K562 treated with DMSO at 1 percent for 4 hours (cell line): ENCODE measurements around the gene REV3L. TPM values are rescaled to one million over a fixed set of nuclear protein-coding genes. Genes with fewer than 3 reads are reported as not detected.

Source experiments
- total RNA-seq: library from RNA; unstranded; fragments of 300-600 nt; gene quantifications from 2 replicates; pipeline ENCODE4 v1.2.3, GENCODE V29; 2022; ENCODE audit not compliant: insufficient read depth

The REV3L gene
- total RNA-seq = 4.9 and 5.7 TPM in 2 replicates

GRCh38 chr6:111482959-111483735 lies at the start of gene REV3L:
TSS of gene REV3L (minus strand) at chr6:111483218. CDS start at chr6:111482888, 330 bp downstream.

Other genes starting within 250 kb of the REV3L start
- 17.4 and 20.9 TPM in 2 replicates for gene TRAF3IP2, start 122.7 kb upstream of the REV3L start, total RNA-seq